Measurements from ENCODE around the gene GNLY. TPM values are rescaled to one million over a fixed set of nuclear protein-coding genes. Genes with fewer than 3 reads are reported as not detected.

Gene GNLY
- total RNA-seq, 1 donor from 2014 or later: not detected

DNA sequence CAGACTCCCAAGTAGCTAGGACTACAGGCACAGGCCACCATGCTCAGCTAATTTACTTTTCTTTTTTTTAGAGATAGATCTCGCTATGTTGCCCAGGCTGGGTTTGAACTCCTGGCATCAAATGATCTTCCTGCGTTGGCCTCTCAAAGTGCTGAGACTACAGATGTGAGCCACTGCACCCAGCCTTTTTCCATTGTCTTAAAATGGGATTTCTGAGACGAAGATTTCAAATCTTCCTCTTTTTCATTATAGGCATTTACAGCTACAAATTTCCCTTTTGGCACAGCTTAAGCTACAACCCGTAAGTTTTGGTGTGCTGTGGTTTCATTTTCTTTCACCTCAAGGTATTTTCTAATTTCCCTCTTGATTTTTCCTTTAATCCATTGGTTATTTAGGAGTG is 8.6 kb downstream of the GNLY start:
- H3K27ac Mint-ChIP-seq (ENCODE audit: unreplicated experiment): peak overlapping the region; percentile 62
- H3K4me1 Mint-ChIP-seq (ENCODE audit: unreplicated experiment): peaks cover 36% of the 10 kb centered on the region
- TF ChIP-seq CTCF (IDR thresholded peaks at IDR 0.05): no peak
- DNase-seq (ENCODE audit: extremely low spot score, unreplicated experiment): no peak
- H3K36me3 Mint-ChIP-seq (ENCODE audit: unreplicated experiment): no peaks in the 10 kb centered on the region
- H3K4me3 Mint-ChIP-seq (ENCODE audit: unreplicated experiment): no peak overlapping the region
- H3K9me3 Mint-ChIP-seq (ENCODE audit: unreplicated experiment): no peaks in the 10 kb centered on the region
- H3K27me3 Mint-ChIP-seq (ENCODE audit: unreplicated experiment): no peaks in the 10 kb centered on the region

DNA sequence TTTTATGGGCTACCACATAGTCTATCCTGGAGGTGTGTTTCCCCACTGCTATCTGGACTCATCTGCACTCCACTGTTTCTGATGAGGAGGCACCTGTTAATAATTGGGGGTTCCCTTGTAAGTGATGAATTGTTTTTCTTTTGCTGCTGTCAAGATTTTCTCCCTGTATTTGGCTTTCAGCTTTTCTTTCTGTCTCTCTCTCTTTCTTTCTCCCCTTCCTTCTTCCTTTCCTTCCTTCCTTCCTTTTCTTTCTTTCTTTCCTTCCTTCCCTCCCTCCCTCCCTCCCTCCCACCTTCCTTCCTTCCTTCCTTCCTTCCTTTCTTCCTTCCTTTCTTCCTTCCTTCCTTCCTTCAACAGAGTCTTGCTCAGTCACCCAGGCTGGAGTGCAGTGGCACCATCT is 9.2 kb downstream of the GNLY start:
- TF ChIP-seq CTCF (IDR thresholded peaks at IDR 0.05): no peak
- DNase-seq (ENCODE audit: extremely low spot score, unreplicated experiment): no peak
- peaks cover 36% of the 10 kb centered on the region for H3K4me1 Mint-ChIP-seq (ENCODE audit: unreplicated experiment)
- H3K27ac Mint-ChIP-seq (ENCODE audit: unreplicated experiment): peak overlapping the region; percentile 18
- H3K4me3 Mint-ChIP-seq (ENCODE audit: unreplicated experiment): no peak overlapping the region
- H3K9me3 Mint-ChIP-seq (ENCODE audit: unreplicated experiment): no peaks in the 10 kb centered on the region
- H3K27me3 Mint-ChIP-seq (ENCODE audit: unreplicated experiment): no peaks in the 10 kb centered on the region
- H3K36me3 Mint-ChIP-seq (ENCODE audit: unreplicated experiment): no peaks in the 10 kb centered on the region

DNA sequence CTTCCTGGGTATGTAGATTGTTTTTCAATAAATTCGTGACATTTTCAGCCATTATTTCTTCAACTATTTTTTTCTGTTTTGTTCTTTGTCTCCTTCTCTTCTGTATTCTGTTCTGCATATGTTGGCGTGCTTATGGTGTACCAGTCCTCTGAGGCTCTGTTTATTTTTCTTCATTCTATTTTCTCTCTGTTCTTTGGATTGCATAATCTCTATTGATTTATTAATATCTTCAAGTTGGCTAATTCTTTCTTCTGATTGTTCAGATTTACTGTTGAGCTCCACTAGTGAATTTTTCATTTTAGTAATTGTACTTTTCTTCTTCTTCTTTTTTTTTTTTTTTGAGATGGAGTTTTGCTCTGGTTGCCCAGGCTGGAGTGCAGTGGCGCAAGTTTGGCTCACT is 9.9 kb downstream of the GNLY start:
- DNase-seq (ENCODE audit: extremely low spot score, unreplicated experiment): no peak
- H3K27me3 Mint-ChIP-seq (ENCODE audit: unreplicated experiment): no peaks in the 10 kb centered on the region

DNA sequence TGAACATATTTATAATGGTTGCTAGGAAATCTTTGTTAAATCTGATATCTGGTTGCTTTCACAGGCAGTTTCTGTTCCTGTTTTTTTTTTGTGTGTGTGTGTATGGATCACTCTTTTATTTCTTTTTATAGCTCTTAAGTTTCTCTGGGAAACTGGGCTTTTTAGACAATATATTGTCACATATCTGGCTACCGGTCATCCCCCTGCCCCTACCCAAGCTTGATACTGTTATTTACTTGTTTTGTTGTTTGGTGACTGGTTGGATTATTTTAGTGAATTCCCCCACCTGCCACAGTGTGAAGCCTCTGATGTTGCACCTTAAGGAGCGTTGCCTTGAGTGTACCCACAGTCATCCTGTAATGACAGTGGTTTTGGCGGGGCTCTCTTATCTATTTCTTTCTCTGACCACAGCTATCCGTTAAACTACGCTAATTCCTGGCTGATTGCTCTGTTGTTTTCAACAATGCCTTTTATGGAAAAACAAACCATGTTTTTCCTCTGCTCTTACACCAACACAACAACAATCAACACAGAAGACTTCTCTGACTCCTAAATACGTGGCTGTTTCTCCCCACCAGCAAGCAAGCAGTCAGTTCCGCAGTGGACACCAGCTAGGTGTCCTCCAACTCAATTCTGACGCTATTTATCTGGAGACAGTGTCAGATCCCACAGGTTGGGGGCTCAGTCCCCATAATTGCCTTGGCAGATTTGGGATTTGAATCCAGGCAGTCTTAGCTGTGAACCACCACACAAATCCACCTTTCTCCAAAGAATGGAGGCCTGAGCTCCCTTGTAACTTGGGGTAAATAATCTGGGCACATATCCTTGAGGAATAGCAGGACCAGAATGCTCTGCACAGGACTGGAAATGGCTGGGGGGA is 10.9 kb downstream of the GNLY start:
- Mint-ChIP-seq H3K27me3 (ENCODE audit: unreplicated experiment) (no peaks in the 10 kb centered on the region), H3K4me3 (ENCODE audit: unreplicated experiment) (no peak overlapping the region), H3K4me1 (ENCODE audit: unreplicated experiment) (peaks cover 36% of the 10 kb centered on the region), H3K9me3 (ENCODE audit: unreplicated experiment) (no peaks in the 10 kb centered on the region), H3K27ac (ENCODE audit: unreplicated experiment) (peak overlapping the region; percentile 52), H3K36me3 (ENCODE audit: unreplicated experiment) (no peaks in the 10 kb centered on the region)
- no peak for TF ChIP-seq CTCF (IDR thresholded peaks at IDR 0.05)
- no peak for DNase-seq (ENCODE audit: extremely low spot score, unreplicated experiment)

More for the DNA sequence above, 9.9 kb downstream of the GNLY start:
- H3K36me3 Mint-ChIP-seq (ENCODE audit: unreplicated experiment): no peaks in the 10 kb centered on the region
- peak overlapping the region; percentile 15 for H3K27ac Mint-ChIP-seq (ENCODE audit: unreplicated experiment)
- no peak for TF ChIP-seq CTCF (IDR thresholded peaks at IDR 0.05)
- no peaks in the 10 kb centered on the region for H3K9me3 Mint-ChIP-seq (ENCODE audit: unreplicated experiment)
- H3K4me1 Mint-ChIP-seq (ENCODE audit: unreplicated experiment): peaks cover 36% of the 10 kb centered on the region
- H3K4me3 Mint-ChIP-seq (ENCODE audit: unreplicated experiment): no peak overlapping the region

- no peak overlapping the region for H3K4me3 Mint-ChIP-seq (ENCODE audit: unreplicated experiment)
- no peak for DNase-seq (ENCODE audit: extremely low spot score, unreplicated experiment)
- H3K27me3 Mint-ChIP-seq (ENCODE audit: unreplicated experiment): no peaks in the 10 kb centered on the region
- H3K9me3 Mint-ChIP-seq (ENCODE audit: unreplicated experiment): no peaks in the 10 kb centered on the region
- peaks cover 36% of the 10 kb centered on the region for H3K4me1 Mint-ChIP-seq (ENCODE audit: unreplicated experiment)
- peak overlapping the region; percentile 52 for H3K27ac Mint-ChIP-seq (ENCODE audit: unreplicated experiment)
- TF ChIP-seq CTCF (IDR thresholded peaks at IDR 0.05): no peak
- no peaks in the 10 kb centered on the region for H3K36me3 Mint-ChIP-seq (ENCODE audit: unreplicated experiment)
These were observed 11.5 kb downstream of the GNLY start for GRCh38 chr2:85705680-85706039.

Measured in osteocyte (in vitro differentiated cells).